CD4-positive, alpha-beta T cell (primary cell): ENCODE data around the gene STC2. TPM values are rescaled to one million over a fixed set of nuclear protein-coding genes. Genes with fewer than 3 reads are reported as not detected.

ENCODE experiments used
- ATAC-seq: fragments of 200-7000 bp; cut with Tn5 transposase; one replicate; pipeline ENCODE4 v1.10.0; 2022; ENCODE audit warnings: mild to moderate bottlenecking; ENCODE audit not compliant: poor library complexity
- CTCF ChIA-PET: fragments of 350-600 bp; sonication (Branson Sonifier 250); formaldehyde crosslinking; loops from one replicate; lab custom pipeline; 2021; ENCODE audit warnings: antibody characterized with exemption, inconsistent platforms; lab: Charles Lee
- POLR2A ChIA-PET: fragments of 350-600 bp; sonication (Branson Sonifier 250); formaldehyde crosslinking; loops from one replicate; lab custom pipeline; 2021; ENCODE audit warnings: antibody characterized with exemption, inconsistent platforms; lab: Charles Lee
- DNase-seq, 14 experiments: peaks; one replicate each; pipeline ENCODE4 v3.0.0-alpha.2; 2013 to 2020; ENCODE audit warnings: mixed read lengths in 2 of 14
- H3K27ac ChIP-seq, 2 donors: one replicate each; pipeline versions ENCODE4 v1.5.1 to v1.7.0; 2013; ENCODE audit warnings: low read length in 2 of 2, low read depth in 1 of 2, mild to moderate bottlenecking in 1 of 2
- H3K27me3 ChIP-seq, 2 experiments: 1 replicate in 1 of 2; 2 replicates in 1 of 2; pipeline versions ENCODE4 v1.6.1 to v1.7.0; 2013; ENCODE audit warnings: low read length in 2 of 2, control low read depth in 1 of 2, mild to moderate bottlenecking in 1 of 2, moderate library complexity in 1 of 2; ENCODE audit not compliant: insufficient read depth in 2 of 2, control insufficient read depth in 1 of 2
- H3K36me3 ChIP-seq: one replicate; pipeline ENCODE4 v1.6.1; 2013; ENCODE audit warnings: low read length, control low read depth; ENCODE audit not compliant: insufficient read depth
- H3K4me1 ChIP-seq: one replicate; pipeline ENCODE4 v1.6.1; 2013; ENCODE audit warnings: low read length, control low read depth; ENCODE audit not compliant: insufficient read depth
- H3K4me3 ChIP-seq: one replicate; pipeline ENCODE4 v1.5.1; 2013; ENCODE audit warnings: mild to moderate bottlenecking, low read length, moderate library complexity
- H3K9me3 ChIP-seq, 2 experiments: 1 replicate in 1 of 2; 2 replicates in 1 of 2; pipeline versions ENCODE4 v1.6.1 to v1.7.0; 2013; ENCODE audit warnings: low read length in 2 of 2, mild to moderate bottlenecking in 2 of 2, control low read depth in 1 of 2, moderate library complexity in 1 of 2; ENCODE audit not compliant: control insufficient read depth in 1 of 2, insufficient read depth in 1 of 2
- H3K27ac Mint-ChIP-seq: one replicate; pipeline ENCODE4 v1.8.0; 2020; ENCODE audit warnings: mixed read lengths
- H3K27me3 Mint-ChIP-seq: one replicate; pipeline ENCODE4 v1.8.0; 2021; ENCODE audit warnings: mixed read lengths
- H3K36me3 Mint-ChIP-seq: one replicate; pipeline ENCODE4 v1.8.0; 2021; ENCODE audit warnings: low read depth, mixed read lengths
- H3K4me1 Mint-ChIP-seq: one replicate; pipeline ENCODE4 v1.8.0; 2021; ENCODE audit warnings: low read depth, mixed read lengths
- H3K4me3 Mint-ChIP-seq: one replicate; pipeline ENCODE4 v1.8.0; 2020; ENCODE audit warnings: mild to moderate bottlenecking, mixed read lengths
- H3K9me3 Mint-ChIP-seq: one replicate; pipeline ENCODE4 v1.8.0; 2020; ENCODE audit warnings: mixed read lengths
- CTCF ChIP-seq: fragments of 200-600 bp; IDR thresholded peaks from one replicate; pipeline ENCODE4 v1.8.0; 2022; ENCODE audit warnings: antibody characterized with exemption, mild to moderate bottlenecking
- intact Hi-C, 2 experiments: fragments of 100-400 bp; cut with DNase I in 1 of 2; cut with micrococcal nuclease in 1 of 2; formaldehyde crosslinking; loops; one replicate each; pipeline versions ENCODE4 v1.15.1 to v1.9.0; 2023 to 2025; cut with DNase I, micrococcal nuclease
- total RNA-seq, 174 experiments: library from RNA in 2 of 174; stranded (reverse) in 2 of 174; gene quantifications; one replicate each; pipeline ENCODE4 v1.2.3 and lab custom pipeline; 2021 to 2026

Gene STC2
- total RNA-seq, 2 experiments from 2014 or later: not detected

GRCh38 chr5:173300389-173301047 lies 27.7 kb downstream of the STC2 start:
- H3K27ac ChIP-seq: no peak overlapping the region
- no peaks in the 10 kb centered on the region for H3K36me3 ChIP-seq
- Mint-ChIP-seq H3K36me3 (no peaks in the 10 kb centered on the region), H3K4me1 (no peaks in the 10 kb centered on the region), H3K27ac (no peak overlapping the region), H3K4me3 (no peak overlapping the region), H3K9me3 (no peaks in the 10 kb centered on the region), H3K27me3 (peaks cover 50% of the 10 kb centered on the region)
- H3K9me3 ChIP-seq: no peaks in the 10 kb centered on the region
- ATAC-seq (no peak), DNase-seq (no peak)
- no peak for TF ChIP-seq CTCF
- peaks cover 9 to 16% of the 10 kb centered on the region in 2 experiments for H3K27me3 ChIP-seq
- H3K4me3 ChIP-seq: no peak overlapping the region
- intact Hi-C loops: no loop called here
- ChIA-PET POLR2A (no interaction called here), CTCF (no interaction called here)
- no peaks in the 10 kb centered on the region for H3K4me1 ChIP-seq

- no peak for TF ChIP-seq CTCF
- no peaks in the 10 kb centered on the region for H3K9me3 Mint-ChIP-seq
Measured at GRCh38 chr5:173299820-173300219, 28.4 kb downstream of the STC2 start.

GRCh38 chr5:173298213-173298926 lies 29.8 kb downstream of the STC2 start:
- peaks cover 52% of the 10 kb centered on the region for H3K27me3 Mint-ChIP-seq
- POLR2A ChIA-PET: no interaction called here

More at GRCh38 chr5:173299820-173300219, 28.4 kb downstream of the STC2 start:
- Mint-ChIP-seq H3K27me3 (peaks cover 45% of the 10 kb centered on the region), H3K27ac (no peak overlapping the region), H3K4me3 (no peak overlapping the region), H3K4me1 (peaks cover under 1% of the 10 kb centered on the region), H3K36me3 (no peaks in the 10 kb centered on the region)
- ChIA-PET CTCF (no interaction called here), POLR2A (no interaction called here)
- intact Hi-C loops: loop anchor here in 1 of 2 experiments (10.0 kb wide), 1 partner anchor 1635 kb away; no protein-coding TSS in a partner anchor
- Histone ChIP-seq H3K36me3 (no peaks in the 10 kb centered on the region), H3K27ac (no peak overlapping the region), H3K9me3 (no peaks in the 10 kb centered on the region), H3K4me3 (no peak overlapping the region), H3K4me1 (peaks cover under 1% of the 10 kb centered on the region), H3K27me3 (peaks cover 12 to 16% of the 10 kb centered on the region in 2 experiments)
- ATAC-seq: no peak
- no peak for DNase-seq

More at GRCh38 chr5:173298213-173298926, 29.8 kb downstream of the STC2 start:
- Histone ChIP-seq H3K4me3 (no peak overlapping the region), H3K4me1 (peaks cover 14% of the 10 kb centered on the region), H3K27ac (no peak overlapping the region), H3K36me3 (no peaks in the 10 kb centered on the region), H3K9me3 (no peaks in the 10 kb centered on the region), H3K27me3 (peaks cover 21 to 26% of the 10 kb centered on the region in 2 experiments)
- Mint-ChIP-seq H3K36me3 (no peaks in the 10 kb centered on the region), H3K27ac (no peak overlapping the region), H3K4me1 (peaks cover 13% of the 10 kb centered on the region), H3K4me3 (no peak overlapping the region), H3K9me3 (no peaks in the 10 kb centered on the region)
- no peak for TF ChIP-seq CTCF
- ATAC-seq (no peak), DNase-seq (no peak)
- intact Hi-C loops: loop anchor here in 1 of 2 experiments (10.0 kb wide), 1 partner anchor 1636 kb away; no protein-coding TSS in a partner anchor
- CTCF ChIA-PET: no interaction called here
